Stimulated activated CD4-positive, alpha-beta T cell treated with anti-CD3 and anti-CD28 coated beads, Interleukin-1b, Interleukin-23, amount 100 ng/mL, for 24 hours (primary cell): ENCODE measurements around the gene R3HDM2.

Experiments
- DNase-seq, 4 experiments: peaks; one replicate each; pipeline ENCODE4 v3.0.0-alpha.2; 2020; ENCODE audit warnings: low read depth in 4 of 4, low spot score in 1 of 4

R3HDM2 gene

GRCh38 chr12:57273516-57273915 is 157.3 kb downstream of the R3HDM2 start:
- no peak for DNase-seq

GRCh38 chr12:57272337-57273151 is 158.3 kb downstream of the R3HDM2 start:
- DNase-seq = no peak

- DNase-seq = no peak
Measured at GRCh38 chr12:57270966-57271470, 159.8 kb downstream of the R3HDM2 start.

- DNase-seq = no peak
Measured at GRCh38 chr12:57268264-57268663, 162.6 kb downstream of the R3HDM2 start.

GRCh38 chr12:57266681-57267080 is 164.2 kb downstream of the R3HDM2 start:
- no peak for DNase-seq

- DNase-seq = no peak
Measured at GRCh38 chr12:57263096-57263495, 167.7 kb downstream of the R3HDM2 start.

- DNase-seq = no peak
Measured at GRCh38 chr12:57262126-57262822, 168.6 kb downstream of the R3HDM2 start.

GRCh38 chr12:57261428-57261865 is 169.4 kb downstream of the R3HDM2 start:
- no peak for DNase-seq

- no peak for DNase-seq
Measured at GRCh38 chr12:57260366-57260765, 170.5 kb downstream of the R3HDM2 start.

- no peak for DNase-seq
Measured at GRCh38 chr12:57258977-57259970, 171.6 kb downstream of the R3HDM2 start.

GRCh38 chr12:57255916-57256315 is 174.9 kb downstream of the R3HDM2 start:
- DNase-seq = no peak

GRCh38 chr12:57254506-57255280 is 176.2 kb downstream of the R3HDM2 start:
- no peak for DNase-seq

- no peak for DNase-seq
Measured at GRCh38 chr12:57250956-57251355, 179.9 kb downstream of the R3HDM2 start, which contains the start of gene STAC3. Gene STAC3 (minus strand): TSS chr12:57251187. CDS start chr12:57249636, 1,551 bp downstream.

- no peak for DNase-seq
Measured at GRCh38 chr12:57250541-57250940, 180.3 kb downstream of the R3HDM2 start.

GRCh38 chr12:57248934-57249742 is 181.7 kb downstream of the R3HDM2 start:
- DNase-seq = no peak

- DNase-seq = no peak
Measured at GRCh38 chr12:57247041-57247440, 183.8 kb downstream of the R3HDM2 start.

GRCh38 chr12:57244312-57244696 is 186.5 kb downstream of the R3HDM2 start:
- no peak for DNase-seq

GRCh38 chr12:57243521-57244311 is 187.1 kb downstream of the R3HDM2 start:
- DNase-seq = peak; percentile 66 to 76 (median 74)
